Measurements from ENCODE around the gene ZNF554. TPM values are rescaled to one million over a fixed set of nuclear protein-coding genes. Genes with fewer than 3 reads are reported as not detected.

The ZNF554 gene
- total RNA-seq, 2 experiments from 2014 or later: 3.5 to 3.6 TPM

DNA sequence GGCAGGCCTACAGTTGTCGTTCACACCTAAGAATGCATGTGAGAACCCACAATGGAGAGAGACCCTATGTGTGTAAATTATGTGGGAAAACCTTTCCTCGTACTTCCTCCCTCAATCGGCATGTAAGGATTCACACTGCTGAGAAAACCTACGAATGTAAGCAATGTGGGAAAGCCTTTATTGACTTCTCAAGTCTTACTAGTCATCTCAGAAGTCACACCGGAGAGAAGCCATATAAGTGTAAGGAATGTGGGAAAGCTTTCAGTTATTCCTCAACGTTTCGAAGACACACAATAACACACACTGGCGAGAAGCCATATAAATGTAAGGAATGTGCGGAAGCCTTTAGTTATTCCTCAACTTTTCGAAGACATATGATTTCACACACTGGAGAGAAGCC lies 32.9 kb downstream of the ZNF554 start:
- ATAC-seq (ENCODE audit: poor library complexity): no peak
- H3K27me3 Mint-ChIP-seq: no peaks in the 10 kb centered on the region
- intact Hi-C loops (cut with DNase I, micrococcal nuclease): no loop called here
- peaks cover 36% of the 10 kb centered on the region for H3K4me1 Mint-ChIP-seq (ENCODE audit: low read depth)
- TF ChIP-seq, protein P1, sequence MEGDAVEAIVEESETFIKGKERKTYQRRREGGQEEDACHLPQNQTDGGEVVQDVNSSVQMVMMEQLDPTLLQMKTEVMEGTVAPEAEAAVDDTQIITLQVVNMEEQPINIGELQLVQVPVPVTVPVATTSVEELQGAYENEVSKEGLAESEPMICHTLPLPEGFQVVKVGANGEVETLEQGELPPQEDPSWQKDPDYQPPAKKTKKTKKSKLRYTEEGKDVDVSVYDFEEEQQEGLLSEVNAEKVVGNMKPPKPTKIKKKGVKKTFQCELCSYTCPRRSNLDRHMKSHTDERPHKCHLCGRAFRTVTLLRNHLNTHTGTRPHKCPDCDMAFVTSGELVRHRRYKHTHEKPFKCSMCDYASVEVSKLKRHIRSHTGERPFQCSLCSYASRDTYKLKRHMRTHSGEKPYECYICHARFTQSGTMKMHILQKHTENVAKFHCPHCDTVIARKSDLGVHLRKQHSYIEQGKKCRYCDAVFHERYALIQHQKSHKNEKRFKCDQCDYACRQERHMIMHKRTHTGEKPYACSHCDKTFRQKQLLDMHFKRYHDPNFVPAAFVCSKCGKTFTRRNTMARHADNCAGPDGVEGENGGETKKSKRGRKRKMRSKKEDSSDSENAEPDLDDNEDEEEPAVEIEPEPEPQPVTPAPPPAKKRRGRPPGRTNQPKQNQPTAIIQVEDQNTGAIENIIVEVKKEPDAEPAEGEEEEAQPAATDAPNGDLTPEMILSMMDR (IDR thresholded peaks at IDR 0.05): no peak
- peaks cover 76% of the 10 kb centered on the region for H3K36me3 Mint-ChIP-seq (ENCODE audit: low read depth)
- POLR2A ChIA-PET: no interaction called here
- CTCF ChIA-PET: interaction anchor here (0.6 kb wide), 1 partner anchor 128 kb away, joined by 4 read pairs; no protein-coding TSS in a partner anchor
- no peak for DNase-seq
- peaks cover 23% of the 10 kb centered on the region for H3K9me3 Mint-ChIP-seq
- Histone ChIP-seq H3K27ac (ENCODE audit: low read depth in 1 of 2, low read length in 2 of 2) (no peak overlapping the region), H3K4me1 (ENCODE audit: insufficient read depth, low read length) (peaks cover 30% of the 10 kb centered on the region), H3K4me3 (ENCODE audit: low read length) (no peak overlapping the region), H3K36me3 (ENCODE audit: insufficient read depth, low read length) (peaks cover 32% of the 10 kb centered on the region), H3K27me3 (ENCODE audit: control insufficient read depth in 1 of 2, insufficient read depth in 2 of 2, low read length in 2 of 2) (no peaks in the 10 kb centered on the region), H3K9me3 (ENCODE audit: control insufficient read depth in 1 of 2, insufficient read depth in 1 of 2, low read length in 2 of 2) (peaks cover 12 to 38% of the 10 kb centered on the region in 2 experiments)
- H3K27ac Mint-ChIP-seq: no peak overlapping the region
- no peak overlapping the region for H3K4me3 Mint-ChIP-seq

DNA sequence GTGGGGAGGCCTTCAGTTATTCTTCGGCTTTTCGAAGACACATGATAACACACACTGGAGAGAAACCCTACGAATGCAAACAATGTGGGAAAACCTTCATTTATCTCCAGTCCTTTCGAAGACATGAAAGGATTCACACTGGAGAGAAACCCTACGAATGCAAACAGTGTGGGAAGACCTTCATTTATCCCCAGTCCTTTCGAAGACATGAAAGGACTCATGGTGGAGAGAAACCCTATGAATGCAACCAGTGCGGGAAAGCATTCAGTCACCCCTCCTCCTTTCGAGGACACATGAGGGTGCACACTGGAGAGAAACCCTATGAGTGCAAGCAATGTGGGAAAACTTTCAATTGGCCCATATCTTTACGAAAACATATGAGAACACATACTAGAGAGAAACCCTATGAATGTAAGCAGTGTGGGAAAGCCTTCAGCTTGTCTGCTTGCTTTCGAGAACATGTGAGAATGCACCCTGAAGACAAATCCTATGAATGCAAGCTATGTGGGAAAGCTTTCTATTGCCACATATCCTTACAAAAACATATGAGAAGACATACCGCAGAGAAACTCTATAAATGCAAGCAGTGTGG lies 33.4 kb downstream of the ZNF554 start:
- Histone ChIP-seq H3K27ac (ENCODE audit: low read depth in 1 of 2, low read length in 2 of 2) (no peak overlapping the region), H3K4me1 (ENCODE audit: insufficient read depth, low read length) (peaks cover 35% of the 10 kb centered on the region), H3K36me3 (ENCODE audit: insufficient read depth, low read length) (peaks cover 32% of the 10 kb centered on the region), H3K9me3 (ENCODE audit: control insufficient read depth in 1 of 2, insufficient read depth in 1 of 2, low read length in 2 of 2) (peaks cover 12 to 38% of the 10 kb centered on the region in 2 experiments), H3K4me3 (ENCODE audit: low read length) (no peak overlapping the region), H3K27me3 (ENCODE audit: control insufficient read depth in 1 of 2, insufficient read depth in 2 of 2, low read length in 2 of 2) (no peaks in the 10 kb centered on the region)
- DNase-seq: no peak
- Mint-ChIP-seq H3K9me3 (peaks cover 23% of the 10 kb centered on the region), H3K4me3 (no peak overlapping the region), H3K27me3 (no peaks in the 10 kb centered on the region), H3K36me3 (ENCODE audit: low read depth) (peaks cover 73% of the 10 kb centered on the region), H3K27ac (no peak overlapping the region), H3K4me1 (ENCODE audit: low read depth) (peaks cover 39% of the 10 kb centered on the region)
- TF ChIP-seq, protein P1 (IDR thresholded peaks at IDR 0.05): no peak
- CTCF ChIA-PET: interaction anchor here (0.6 kb wide), 2 partner anchors 128 to 216 kb away, joined by 3 to 4 read pairs; no protein-coding TSS in a partner anchor
- intact Hi-C loops (cut with DNase I, micrococcal nuclease): no loop called here
- POLR2A ChIA-PET: no interaction called here
- ATAC-seq (ENCODE audit: poor library complexity): no peak

DNA sequence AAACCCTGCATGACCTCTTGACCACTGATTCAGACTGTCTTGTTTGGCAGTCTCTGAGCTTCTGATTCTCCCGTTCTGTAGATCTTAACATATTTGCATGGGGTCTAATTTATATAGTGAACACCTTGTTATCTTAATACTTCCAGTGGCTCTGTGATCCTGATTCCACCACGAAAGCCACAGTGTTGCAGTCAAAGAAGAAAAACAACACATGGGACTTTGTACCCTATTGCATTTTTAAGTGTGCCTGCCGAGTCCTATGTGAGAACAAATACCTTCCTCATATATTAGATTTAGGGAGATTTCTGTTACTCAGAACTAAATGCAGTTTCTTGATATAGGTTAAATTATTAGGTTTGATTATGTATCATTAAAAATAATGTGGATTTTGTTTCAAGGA lies 35.2 kb downstream of the ZNF554 start:
- ChIA-PET CTCF (interaction anchor here (1.1 kb wide), 1 partner anchor 14 kb away, joined by 3 read pairs; the partner anchor contains the start of gene ZNF555), POLR2A (interaction anchor here (1.2 kb wide), 1 partner anchor 14 kb away, joined by 4 read pairs; the partner anchor contains the start of gene ZNF555)
- peaks cover 23 to 38% of the 10 kb centered on the region in 2 experiments for H3K9me3 ChIP-seq (ENCODE audit: control insufficient read depth in 1 of 2, insufficient read depth in 1 of 2, low read length in 2 of 2)
- intact Hi-C loops (cut with DNase I, micrococcal nuclease): no loop called here
- peaks cover 32% of the 10 kb centered on the region for H3K36me3 ChIP-seq (ENCODE audit: insufficient read depth, low read length)
- peaks cover 43% of the 10 kb centered on the region for H3K4me1 ChIP-seq (ENCODE audit: insufficient read depth, low read length)
- TF ChIP-seq, protein P1 (IDR thresholded peaks at IDR 0.05): no peak
- H3K27me3 ChIP-seq (ENCODE audit: control insufficient read depth in 1 of 2, insufficient read depth in 2 of 2, low read length in 2 of 2): no peaks in the 10 kb centered on the region
- peaks cover 23% of the 10 kb centered on the region for H3K9me3 Mint-ChIP-seq
- no peak overlapping the region for H3K4me3 ChIP-seq (ENCODE audit: low read length)
- no peak overlapping the region for H3K27ac ChIP-seq (ENCODE audit: low read depth in 1 of 2, low read length in 2 of 2)
- H3K4me1 Mint-ChIP-seq (ENCODE audit: low read depth): peaks cover 41% of the 10 kb centered on the region
- H3K4me3 Mint-ChIP-seq: no peak overlapping the region
- no peak overlapping the region for H3K27ac Mint-ChIP-seq
- H3K36me3 Mint-ChIP-seq (ENCODE audit: low read depth): peaks cover 59% of the 10 kb centered on the region
- DNase-seq (no peak), ATAC-seq (ENCODE audit: poor library complexity) (no peak)
- no peaks in the 10 kb centered on the region for H3K27me3 Mint-ChIP-seq
